Cardiac muscle cell (in vitro differentiated cells and primary cell): ENCODE measurements around the gene IDH3A. TPM values are rescaled to one million over a fixed set of nuclear protein-coding genes. Genes with fewer than 3 reads are reported as not detected.

ENCODE experiments used
- DNase-seq, 2 donors: peaks; one replicate each; pipeline versions ENCODE4 v3.0.0 to v3.0.0-alpha.2; 2010 to 2017; ENCODE audit warnings: low read depth in 1 of 2, low spot score in 1 of 2
- H3K27ac ChIP-seq: fragments of 200-600 bp; sonication (generic); 2 replicates; pipeline ENCODE4 v1.5.1; 2016
- H3K27me3 ChIP-seq: fragments of 200-600 bp; sonication (generic); 2 replicates; pipeline ENCODE4 v1.6.0; 2016; ENCODE audit warnings: control low read depth
- H3K36me3 ChIP-seq: fragments of 200-600 bp; sonication (generic); 2 replicates; pipeline ENCODE4 v1.5.1; 2016; ENCODE audit warnings: control low read depth
- H3K4me1 ChIP-seq: fragments of 200-600 bp; sonication (generic); 2 replicates; pipeline ENCODE4 v1.8.1; 2017; ENCODE audit warnings: low read depth, mild to moderate bottlenecking, mixed run types
- H3K4me3 ChIP-seq: fragments of 200-600 bp; sonication (generic); 2 replicates; pipeline ENCODE4 v1.5.1; 2016; ENCODE audit warnings: mild to moderate bottlenecking
- H3K9me3 ChIP-seq: fragments of 200-600 bp; sonication (generic); 2 replicates; pipeline ENCODE4 v1.5.1; 2017; ENCODE audit warnings: low read depth, mild to moderate bottlenecking, control low read depth
- CTCF ChIP-seq: IDR thresholded peaks from 2 replicates; pipeline ENCODE4 v1.5.1; 2012; ENCODE audit warnings: low read depth, mild to moderate bottlenecking, low read length
- polyA plus RNA-seq: library from polyadenylated mRNA; unstranded; fragments of >200 nt; fragmentation: Nextera tagmentation; extraction: Ambion mirVana; gene quantifications from 2 replicates; pipeline ENCODE4 v1.2.1, GENCODE V29; 2016
- total RNA-seq: library from RNA; depleted of rRNA; stranded (reverse); fragments of >200 nt; gene quantifications from 2 replicates; pipeline ENCODE4 v1.2.3, GENCODE V29; 2016

IDH3A gene
- total and polyA plus RNA-seq, 2 experiments from 2014 or later: 63.1 to 113 TPM

- TF ChIP-seq CTCF: no peak
- H3K27ac ChIP-seq: no peak overlapping the region
- DNase-seq: no peak
Measured at GRCh38 chr15:78140292-78140691, 8.9 kb upstream of the IDH3A start.

GRCh38 chr15:78142332-78142731 lies 6.8 kb upstream of the IDH3A start:
- Histone ChIP-seq H3K27me3 (no peaks in the 10 kb centered on the region), H3K36me3 (no peaks in the 10 kb centered on the region), H3K4me3 (no peak overlapping the region), H3K4me1 (no peaks in the 10 kb centered on the region), H3K9me3 (no peaks in the 10 kb centered on the region), H3K27ac (no peak overlapping the region)
- TF ChIP-seq CTCF: no peak
- no peak for DNase-seq

More at GRCh38 chr15:78140292-78140691, 8.9 kb upstream of the IDH3A start:
- no peaks in the 10 kb centered on the region for H3K36me3 ChIP-seq
- no peaks in the 10 kb centered on the region for H3K4me1 ChIP-seq
- H3K9me3 ChIP-seq: no peaks in the 10 kb centered on the region
- H3K4me3 ChIP-seq: no peak overlapping the region
- H3K27me3 ChIP-seq: no peaks in the 10 kb centered on the region

GRCh38 chr15:78146425-78147154 lies 2.6 kb upstream of the IDH3A start:
- Histone ChIP-seq H3K4me3 (no peak overlapping the region), H3K9me3 (no peaks in the 10 kb centered on the region), H3K27ac (no peak overlapping the region), H3K4me1 (peaks cover 8% of the 10 kb centered on the region), H3K27me3 (no peaks in the 10 kb centered on the region), H3K36me3 (no peaks in the 10 kb centered on the region)
- DNase-seq: no peak
- TF ChIP-seq CTCF: no peak

GRCh38 chr15:78147566-78147965 lies 1.6 kb upstream of the IDH3A start:
- Histone ChIP-seq H3K9me3 (no peaks in the 10 kb centered on the region), H3K27me3 (no peaks in the 10 kb centered on the region), H3K4me1 (peaks cover 8% of the 10 kb centered on the region), H3K36me3 (no peaks in the 10 kb centered on the region), H3K4me3 (no peak overlapping the region), H3K27ac (no peak overlapping the region)
- DNase-seq: no peak
- no peak for TF ChIP-seq CTCF

- no peaks in the 10 kb centered on the region for H3K36me3 ChIP-seq
- no peaks in the 10 kb centered on the region for H3K27me3 ChIP-seq
- peak overlapping the region; percentile 65 for H3K4me3 ChIP-seq
- H3K27ac ChIP-seq: no peak overlapping the region
- H3K9me3 ChIP-seq: no peaks in the 10 kb centered on the region
- peaks cover 8% of the 10 kb centered on the region for H3K4me1 ChIP-seq
- TF ChIP-seq CTCF: no peak
- DNase-seq: peak; percentile 10
Measured at GRCh38 chr15:78148392-78149067, 632 bp upstream of the IDH3A start.
